Measurements from ENCODE around the gene ZNF189. TPM values are rescaled to one million over a fixed set of nuclear protein-coding genes. Genes with fewer than 3 reads are reported as not detected.

Gene ZNF189
- polyA plus RNA-seq, 2 of the 4 experiments (the other 2 are of a cell fraction): 8.8 to 13.9 TPM

DNA sequence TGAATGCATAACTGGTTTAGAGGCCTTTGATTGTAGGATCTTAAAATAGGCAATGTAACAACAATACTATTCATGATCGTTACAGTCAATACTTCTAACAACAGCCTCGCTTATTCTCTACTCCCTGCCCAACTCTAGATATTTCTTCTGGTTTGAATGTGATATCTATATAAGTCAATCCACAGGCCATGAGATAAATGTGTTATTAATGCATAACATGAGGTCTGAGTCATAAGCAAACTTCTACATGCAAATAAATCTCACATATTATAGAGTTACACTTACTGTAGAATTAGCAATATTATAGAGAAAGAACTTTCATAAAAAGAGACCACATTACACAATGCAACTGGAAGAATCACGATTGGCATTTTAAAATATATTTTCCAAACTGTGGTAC is 39.9 kb downstream of the ZNF189 start:
- no peak overlapping the region for H3K27ac ChIP-seq
- no peak overlapping the region for H3K4me3 ChIP-seq
- no peaks in the 10 kb centered on the region for H3K9me3 ChIP-seq
- CTCF ChIA-PET: interaction anchor here (1.3 to 2.1 kb wide), 2 partner anchors 10 to 319 kb away, joined by 3 to 16 read pairs; no protein-coding TSS in a partner anchor
- TF ChIP-seq, protein P1, sequence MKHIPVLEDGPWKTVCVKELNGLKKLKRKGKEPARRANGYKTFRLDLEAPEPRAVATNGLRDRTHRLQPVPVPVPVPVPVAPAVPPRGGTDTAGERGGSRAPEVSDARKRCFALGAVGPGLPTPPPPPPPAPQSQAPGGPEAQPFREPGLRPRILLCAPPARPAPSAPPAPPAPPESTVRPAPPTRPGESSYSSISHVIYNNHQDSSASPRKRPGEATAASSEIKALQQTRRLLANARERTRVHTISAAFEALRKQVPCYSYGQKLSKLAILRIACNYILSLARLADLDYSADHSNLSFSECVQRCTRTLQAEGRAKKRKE (CRISPR knock-in tag; IDR thresholded peaks at IDR 0.05; ENCODE audit: low read depth): no peak
- TF ChIP-seq MAFK (IDR thresholded peaks at IDR 0.05; ENCODE audit: partially characterized antibody) (no peak), RCOR1 (IDR thresholded peaks at IDR 0.05; ENCODE audit: low read depth, low read length) (no peak), JUN (IDR thresholded peaks at IDR 0.05) (no peak), CHD2 (IDR thresholded peaks at IDR 0.05; ENCODE audit: low read length, partially characterized antibody) (no peak), JUNB (IDR thresholded peaks at IDR 0.05) (no peak), TFCP2L1 (CRISPR knock-in tag; IDR thresholded peaks at IDR 0.05) (no peak), KDM1A (IDR thresholded peaks at IDR 0.05; ENCODE audit: low read depth) (no peak), NFE2L2 (conservative IDR thresholded peaks at IDR 0.05; ENCODE audit: low read length) (no peak), CBX8 (IDR thresholded peaks at IDR 0.05) (no peak), NR3C1 (IDR thresholded peaks at IDR 0.05) (no peak), CHD4 (IDR thresholded peaks at IDR 0.05; ENCODE audit: borderline replicate concordance) (no peak), PHF8 (IDR thresholded peaks at IDR 0.05; ENCODE audit: borderline replicate concordance, low read depth) (no peak), MAZ (IDR thresholded peaks at IDR 0.05; ENCODE audit: borderline replicate concordance, low read depth, low read length) (no peak), ZC3H11A (IDR thresholded peaks at IDR 0.05) (no peak), HOXB13 (CRISPR knock-in tag; IDR thresholded peaks at IDR 0.05; ENCODE audit: low read depth) (no peak)
- TF ChIP-seq, protein P2, sequence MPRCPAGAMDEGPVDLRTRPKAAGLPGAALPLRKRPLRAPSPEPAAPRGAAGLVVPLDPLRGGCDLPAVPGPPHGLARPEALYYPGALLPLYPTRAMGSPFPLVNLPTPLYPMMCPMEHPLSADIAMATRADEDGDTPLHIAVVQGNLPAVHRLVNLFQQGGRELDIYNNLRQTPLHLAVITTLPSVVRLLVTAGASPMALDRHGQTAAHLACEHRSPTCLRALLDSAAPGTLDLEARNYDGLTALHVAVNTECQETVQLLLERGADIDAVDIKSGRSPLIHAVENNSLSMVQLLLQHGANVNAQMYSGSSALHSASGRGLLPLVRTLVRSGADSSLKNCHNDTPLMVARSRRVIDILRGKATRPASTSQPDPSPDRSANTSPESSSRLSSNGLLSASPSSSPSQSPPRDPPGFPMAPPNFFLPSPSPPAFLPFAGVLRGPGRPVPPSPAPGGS (IDR thresholded peaks at IDR 0.05): no peak
- TF ChIP-seq, protein P3, sequence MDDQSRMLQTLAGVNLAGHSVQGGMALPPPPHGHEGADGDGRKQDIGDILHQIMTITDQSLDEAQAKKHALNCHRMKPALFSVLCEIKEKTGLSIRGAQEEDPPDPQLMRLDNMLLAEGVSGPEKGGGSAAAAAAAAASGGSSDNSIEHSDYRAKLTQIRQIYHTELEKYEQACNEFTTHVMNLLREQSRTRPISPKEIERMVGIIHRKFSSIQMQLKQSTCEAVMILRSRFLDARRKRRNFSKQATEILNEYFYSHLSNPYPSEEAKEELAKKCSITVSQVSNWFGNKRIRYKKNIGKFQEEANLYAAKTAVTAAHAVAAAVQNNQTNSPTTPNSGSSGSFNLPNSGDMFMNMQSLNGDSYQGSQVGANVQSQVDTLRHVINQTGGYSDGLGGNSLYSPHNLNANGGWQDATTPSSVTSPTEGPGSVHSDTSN (IDR thresholded peaks at IDR 0.05): no peak
- H3K4me1 ChIP-seq: no peaks in the 10 kb centered on the region
- FAIRE-seq (no peak), DNase-seq (ENCODE audit: low read depth in 1 of 2, low spot score in 1 of 2) (no peak), ATAC-seq (no peak)
- 13% methylated on average over 3 of the region's 3 CpGs for WGBS (ENCODE audit: missing lambda C conversion rate)
- POLR2A ChIA-PET: no interaction called here
- no peak overlapping the region for H3K4me2 ChIP-seq

DNA sequence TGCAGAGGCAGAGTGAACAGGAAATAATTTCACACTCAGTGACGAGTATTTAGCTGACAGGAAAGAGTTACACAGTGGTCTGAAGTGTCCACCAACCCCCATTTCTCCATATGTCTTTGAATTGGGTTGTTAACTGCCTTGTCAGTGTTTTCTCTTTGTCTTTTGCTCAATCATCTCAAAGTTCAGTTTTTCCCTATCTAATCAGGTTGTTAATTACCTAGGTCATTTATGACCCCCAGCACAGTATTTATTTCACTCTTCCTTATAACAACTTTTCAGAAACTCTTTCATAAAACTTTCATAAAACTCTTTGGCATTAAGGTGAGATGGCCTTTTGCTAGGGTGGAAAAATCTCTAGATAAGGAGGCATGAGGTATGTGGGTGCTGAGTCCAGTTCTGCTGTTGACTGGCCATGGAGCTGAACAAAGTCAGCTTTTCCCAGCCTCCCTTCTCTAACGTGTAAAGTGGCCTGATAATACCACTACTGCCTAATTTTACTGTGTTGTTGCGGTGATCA is 42.1 kb downstream of the ZNF189 start:
- ATAC-seq: no peak
- CTCF ChIA-PET: no interaction called here
- no peak for DNase-seq (ENCODE audit: low read depth in 1 of 2, low spot score in 1 of 2)
- Histone ChIP-seq H3K27ac (no peak overlapping the region), H3K4me1 (0 out of 3 replicates have a peak, but pooled peaks cover 2% of the 10 kb centered on the region), H3K4me3 (no peak overlapping the region), H3K4me2 (no peak overlapping the region), H3K9me3 (no peaks in the 10 kb centered on the region)
- TF ChIP-seq PHF8 (IDR thresholded peaks at IDR 0.05; ENCODE audit: borderline replicate concordance, low read depth): no peak
- no peak for TF ChIP-seq NPAS2 (CRISPR knock-in tag; IDR thresholded peaks at IDR 0.05; ENCODE audit: borderline replicate concordance)
- TF ChIP-seq POLR2A (IDR thresholded peaks at IDR 0.05; ENCODE audit: low read length): no peak
- no peak for TF ChIP-seq SREBF2 (IDR thresholded peaks at IDR 0.05)
- WGBS (ENCODE audit: missing lambda C conversion rate): 52% methylated on average over 3 of the region's 3 CpGs
- no peak for FAIRE-seq
- POLR2A ChIA-PET: no interaction called here

DNA sequence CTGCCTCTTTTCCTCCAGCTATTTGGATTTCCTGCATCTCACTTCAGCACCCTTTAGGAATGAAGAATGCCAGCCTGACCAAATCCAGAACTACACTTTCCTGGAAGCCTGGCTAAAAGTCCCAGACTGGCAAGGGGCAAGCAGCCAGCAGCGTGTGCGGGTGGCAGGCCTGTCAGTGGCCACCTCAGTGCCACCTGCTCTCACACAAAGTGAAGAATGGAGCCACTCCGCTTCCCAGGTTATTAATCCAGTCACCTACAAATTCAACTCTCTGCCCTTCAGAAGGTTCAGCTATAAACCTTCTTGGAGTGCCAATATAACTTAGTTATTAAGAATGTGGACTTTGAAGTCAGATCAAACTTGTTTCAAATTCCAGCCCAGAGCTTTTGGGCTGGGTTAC is 43.7 kb downstream of the ZNF189 start:
- Histone ChIP-seq H3K4me1 (0 out of 3 replicates have a peak, but pooled peaks cover 4% of the 10 kb centered on the region), H3K4me3 (no peak overlapping the region), H3K9me3 (peaks cover 7% of the 10 kb centered on the region; the same call in 1 of the 3 replicates), H3K27ac (no peak overlapping the region), H3K4me2 (no peak overlapping the region)
- POLR2A ChIA-PET: no interaction called here
- FAIRE-seq (no peak), ATAC-seq (no peak), DNase-seq (ENCODE audit: low read depth in 1 of 2, low spot score in 1 of 2) (no peak)
- CTCF ChIA-PET: interaction anchor here (1.5 to 2.2 kb wide), 2 partner anchors 11 to 16 kb away, joined by 3 to 7 read pairs; no protein-coding TSS in a partner anchor
- no peak for TF ChIP-seq PHF8 (IDR thresholded peaks at IDR 0.05; ENCODE audit: borderline replicate concordance, low read depth)
- 65% methylated on average over 3 of the region's 3 CpGs for WGBS (ENCODE audit: missing lambda C conversion rate)

Data from A549 (cell line).